GM12875 (cell line): ENCODE measurements around the gene PRF1.

Experiments
- H3K4me3 ChIP-seq: one replicate; pipeline ENCODE4 v1.5.1; 2011; ENCODE audit warnings: low read depth, low read length, control low read depth
- TF ChIP-seq, protein P1 (sequence below): IDR thresholded peaks from 2 replicates; pipeline ENCODE4 v1.5.1; 2011; ENCODE audit warnings: low read depth, mild to moderate bottlenecking, control low read depth, inconsistent platforms, low read length, moderate library complexity, borderline replicate concordance; ENCODE audit not compliant: insufficient read depth

PRF1 gene

DNA sequence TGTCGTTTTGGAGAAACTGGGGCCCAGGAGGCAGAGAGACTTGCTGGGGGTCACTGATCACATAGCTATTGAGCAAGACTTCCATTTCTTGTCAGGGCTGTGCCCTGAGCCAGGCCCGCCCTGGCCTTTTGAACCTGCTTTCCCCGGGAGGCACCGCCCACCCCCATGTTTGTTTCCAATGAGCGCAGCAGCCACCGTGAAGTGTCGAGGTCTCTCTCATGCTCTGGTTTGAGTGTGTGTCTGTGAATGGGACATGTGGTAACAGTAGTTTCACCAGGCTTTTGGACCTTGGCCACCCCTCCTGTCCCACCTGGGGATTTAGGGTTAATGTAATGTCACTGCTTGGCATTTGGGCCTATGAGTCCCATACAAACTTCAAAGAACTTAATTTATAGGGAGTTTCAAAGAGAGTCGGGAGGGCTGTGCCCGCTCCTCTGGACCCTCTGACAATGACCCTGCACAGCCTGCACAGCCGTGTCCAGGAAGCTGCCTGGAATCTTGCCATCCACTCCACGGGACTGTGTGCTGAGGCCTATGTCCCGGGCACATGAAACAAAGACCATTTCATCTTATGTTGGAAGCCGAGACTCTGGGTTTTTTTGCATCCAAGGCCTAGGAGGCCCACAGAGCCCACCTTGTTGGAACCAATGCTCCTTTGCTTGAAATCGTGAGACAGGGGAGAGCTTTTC is 6.3 kb downstream of the PRF1 start:
- no peak overlapping the region for H3K4me3 ChIP-seq
- TF ChIP-seq, protein P1, sequence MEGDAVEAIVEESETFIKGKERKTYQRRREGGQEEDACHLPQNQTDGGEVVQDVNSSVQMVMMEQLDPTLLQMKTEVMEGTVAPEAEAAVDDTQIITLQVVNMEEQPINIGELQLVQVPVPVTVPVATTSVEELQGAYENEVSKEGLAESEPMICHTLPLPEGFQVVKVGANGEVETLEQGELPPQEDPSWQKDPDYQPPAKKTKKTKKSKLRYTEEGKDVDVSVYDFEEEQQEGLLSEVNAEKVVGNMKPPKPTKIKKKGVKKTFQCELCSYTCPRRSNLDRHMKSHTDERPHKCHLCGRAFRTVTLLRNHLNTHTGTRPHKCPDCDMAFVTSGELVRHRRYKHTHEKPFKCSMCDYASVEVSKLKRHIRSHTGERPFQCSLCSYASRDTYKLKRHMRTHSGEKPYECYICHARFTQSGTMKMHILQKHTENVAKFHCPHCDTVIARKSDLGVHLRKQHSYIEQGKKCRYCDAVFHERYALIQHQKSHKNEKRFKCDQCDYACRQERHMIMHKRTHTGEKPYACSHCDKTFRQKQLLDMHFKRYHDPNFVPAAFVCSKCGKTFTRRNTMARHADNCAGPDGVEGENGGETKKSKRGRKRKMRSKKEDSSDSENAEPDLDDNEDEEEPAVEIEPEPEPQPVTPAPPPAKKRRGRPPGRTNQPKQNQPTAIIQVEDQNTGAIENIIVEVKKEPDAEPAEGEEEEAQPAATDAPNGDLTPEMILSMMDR = no peak

DNA sequence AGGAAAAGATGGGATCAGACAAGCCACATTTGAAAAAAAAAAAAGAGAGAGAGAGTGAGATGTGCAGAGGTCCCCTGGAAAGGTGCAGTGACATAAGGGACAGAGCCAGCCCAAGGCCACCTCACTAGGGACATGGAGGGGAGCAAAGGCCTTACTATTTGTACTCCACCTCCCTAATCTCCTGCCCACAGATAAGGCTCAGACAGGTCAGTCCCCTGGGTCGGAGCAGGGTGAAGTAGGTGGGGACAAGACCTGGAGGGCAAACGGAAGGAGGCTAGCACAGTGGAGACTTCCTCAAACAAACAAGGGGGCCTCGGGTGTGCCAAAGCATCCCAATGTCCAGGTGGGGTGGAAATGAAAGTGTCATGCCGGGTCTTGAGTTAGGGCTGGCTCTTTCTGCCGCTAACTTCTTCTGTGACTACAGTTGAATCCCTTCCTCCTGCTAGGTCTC is 7.0 kb downstream of the PRF1 start:
- TF ChIP-seq, protein P1 = no peak
- no peak overlapping the region for H3K4me3 ChIP-seq

DNA sequence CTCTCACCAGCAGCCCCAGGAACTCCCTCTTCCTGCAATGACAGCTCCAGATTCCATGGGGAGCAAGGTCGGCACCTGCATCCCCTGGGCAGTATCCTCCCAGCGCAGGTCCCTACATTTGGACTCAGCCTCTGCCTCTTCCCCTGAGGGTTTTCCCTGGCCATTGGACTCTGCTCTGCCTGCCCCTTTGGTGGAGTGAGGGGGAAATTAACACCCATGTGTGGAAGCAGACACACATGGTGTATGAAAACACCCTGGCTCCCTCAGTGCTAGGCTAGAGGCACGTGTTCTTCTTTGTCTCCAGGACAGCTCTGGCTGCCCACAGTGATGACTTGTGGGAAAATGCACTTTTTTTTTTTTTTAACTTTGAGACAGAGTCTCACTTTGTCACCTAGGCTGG is 8.4 kb downstream of the PRF1 start:
- TF ChIP-seq, protein P1 = no peak
- H3K4me3 ChIP-seq = no peak overlapping the region

DNA sequence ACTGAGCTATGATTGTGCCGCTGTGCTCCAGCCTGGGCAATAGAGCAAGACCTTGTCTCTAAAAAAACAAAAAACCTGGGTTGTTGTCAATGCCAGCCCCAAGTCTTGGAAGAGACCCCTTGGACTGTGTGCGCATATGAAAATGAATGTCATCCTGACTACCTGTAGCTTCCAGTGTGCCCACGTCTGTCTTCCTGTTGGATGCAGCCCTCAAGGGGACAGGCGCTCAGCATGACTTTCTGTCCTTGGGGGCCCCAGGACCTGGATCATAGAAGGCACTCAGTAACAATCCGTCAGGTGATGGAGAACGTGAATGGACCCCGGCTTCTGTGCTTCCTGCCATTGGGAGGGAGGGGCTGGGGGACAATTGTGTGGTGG is 9.0 kb downstream of the PRF1 start:
- no peak overlapping the region for H3K4me3 ChIP-seq
- TF ChIP-seq, protein P1 = no peak

DNA sequence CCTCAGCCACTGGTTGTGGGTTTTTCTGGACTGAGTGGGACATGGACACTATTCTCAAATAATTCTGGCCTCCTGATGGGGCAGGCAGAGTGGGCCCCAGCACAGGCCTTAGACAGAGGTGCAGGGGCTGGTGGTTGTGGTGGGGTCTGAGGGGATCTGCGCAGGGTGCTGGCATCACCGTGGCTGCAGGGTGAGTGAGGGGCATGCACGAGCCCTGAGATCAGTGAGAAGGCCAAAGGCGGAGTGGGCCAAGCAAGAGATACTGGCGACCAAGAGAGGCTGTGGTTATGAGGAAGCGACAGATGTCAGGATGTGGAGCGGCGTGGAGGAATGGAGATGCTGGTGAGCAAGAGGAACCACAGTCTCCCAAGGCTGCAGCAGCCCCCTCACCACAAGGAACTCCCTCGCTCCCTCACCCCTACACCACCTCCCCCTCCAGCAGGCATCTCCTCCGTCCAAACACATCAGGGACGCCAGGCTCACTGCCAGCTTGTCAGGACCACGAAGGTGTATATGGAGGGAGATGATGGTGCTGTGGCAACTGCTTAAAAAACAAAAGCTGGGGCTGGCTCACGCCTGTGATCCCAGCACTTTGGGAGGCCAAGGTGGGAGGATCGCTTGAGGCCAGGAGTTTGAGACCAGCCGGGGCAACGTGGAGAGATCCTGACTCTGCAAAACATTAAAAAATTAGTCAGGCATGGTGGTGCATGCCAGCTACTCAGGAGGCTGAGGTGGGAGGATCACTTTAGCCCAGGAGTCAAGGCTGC is 9.6 kb downstream of the PRF1 start:
- H3K4me3 ChIP-seq = no peak overlapping the region
- TF ChIP-seq, protein P1 = no peak

DNA sequence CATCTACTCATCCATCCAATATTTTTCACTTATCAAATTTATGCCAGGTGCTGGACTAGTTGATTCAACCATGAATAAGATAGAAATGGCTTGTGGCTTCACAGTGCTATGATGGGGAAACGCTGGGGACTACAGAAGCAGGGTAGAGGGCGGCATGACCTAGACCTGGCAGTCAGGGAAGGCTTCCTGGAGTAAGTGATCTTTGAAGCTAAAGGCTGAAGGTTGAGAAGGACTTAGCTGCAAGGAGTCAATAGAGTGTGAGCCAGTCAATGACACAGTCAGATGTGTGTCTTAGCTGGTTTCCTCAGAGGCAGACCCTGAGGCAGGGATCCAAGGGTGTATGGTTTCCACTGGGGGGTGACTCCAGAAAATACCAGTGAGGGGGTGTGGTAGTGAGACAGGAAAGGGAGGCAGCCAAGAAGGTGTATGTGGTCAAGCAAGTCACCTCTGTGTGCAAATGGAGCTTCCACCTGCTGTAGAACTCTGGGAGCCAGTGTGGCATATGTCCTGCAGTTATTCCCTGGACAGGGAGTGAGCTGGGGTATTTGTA is 10.3 kb downstream of the PRF1 start:
- H3K4me3 ChIP-seq = no peak overlapping the region
- TF ChIP-seq, protein P1 = no peak
